HTERT RPE-1 (cell line): Measurements from ENCODE around the gene ERMP1.
"Not testable (repeated sequence)": the region's sequence is repeated elsewhere in the genome, so short reads cannot be mapped to it uniquely, and the experiment has no call there.

Source experiments
- in situ Hi-C: fragments of 300-500 bp; cut with MboI; formaldehyde crosslinking; loops from 4 replicates; pipeline ENCODE4 v1.14.3; 2020; ENCODE audit warnings: low sequenced_read_pairs

The ERMP1 gene

GRCh38 chr9:5832538-5833529 is at the start of gene ERMP1:
TSS of gene ERMP1 (minus strand) at chr9:5833117. CDS start at chr9:5833027, 90 bp downstream.
- in situ Hi-C loops, result no loop called here

- in situ Hi-C loops, result not testable (repeated sequence)
Measured at GRCh38 chr9:5882244-5883012, 49.5 kb upstream of the ERMP1 start.

GRCh38 chr9:5879419-5880181 is 46.7 kb upstream of the ERMP1 start:
- in situ Hi-C loops, result no loop called here

- in situ Hi-C loops, result no loop called here
Measured at GRCh38 chr9:5876711-5877110, 43.8 kb upstream of the ERMP1 start.

- in situ Hi-C loops, result no loop called here
Measured at GRCh38 chr9:5876026-5876425, 43.1 kb upstream of the ERMP1 start.

GRCh38 chr9:5874048-5874447 is 41.1 kb upstream of the ERMP1 start:
- in situ Hi-C loops, result no loop called here

- in situ Hi-C loops, result no loop called here
Measured at GRCh38 chr9:5873439-5873838, 40.5 kb upstream of the ERMP1 start.

GRCh38 chr9:5872511-5872910 is 39.6 kb upstream of the ERMP1 start:
- in situ Hi-C loops, result no loop called here

- in situ Hi-C loops, result no loop called here
Measured at GRCh38 chr9:5871785-5872184, 38.9 kb upstream of the ERMP1 start.

- in situ Hi-C loops, result no loop called here
Measured at GRCh38 chr9:5870691-5871090, 37.8 kb upstream of the ERMP1 start.

GRCh38 chr9:5870020-5870339 is 37.1 kb upstream of the ERMP1 start:
- in situ Hi-C loops, result no loop called here

- in situ Hi-C loops, result no loop called here
Measured at GRCh38 chr9:5869315-5870019, 36.5 kb upstream of the ERMP1 start.

GRCh38 chr9:5868235-5868634 is 35.3 kb upstream of the ERMP1 start:
- in situ Hi-C loops, result no loop called here

GRCh38 chr9:5866685-5867084 is 33.8 kb upstream of the ERMP1 start:
- in situ Hi-C loops, result no loop called here

- in situ Hi-C loops, result no loop called here
Measured at GRCh38 chr9:5866272-5866671, 33.4 kb upstream of the ERMP1 start.

GRCh38 chr9:5864446-5864845 is 31.5 kb upstream of the ERMP1 start:
- in situ Hi-C loops, result no loop called here

- in situ Hi-C loops, result no loop called here
Measured at GRCh38 chr9:5863092-5863746, 30.3 kb upstream of the ERMP1 start.

GRCh38 chr9:5858833-5859232 is 25.9 kb upstream of the ERMP1 start:
- in situ Hi-C loops, result no loop called here

GRCh38 chr9:5857928-5858327 is 25.0 kb upstream of the ERMP1 start:
- in situ Hi-C loops, result no loop called here
